H1 (cell line): Measurements from ENCODE around the gene DNER.

Source experiments
- BCL11A ChIP-seq, 2 experiments: IDR thresholded peaks; one replicate each; pipeline ENCODE4 v1.6.1; 2011; ENCODE audit warnings: low read depth in 2 of 2, low read length in 2 of 2, mild to moderate bottlenecking in 2 of 2
- CHD7 ChIP-seq: fragments of 300-600 bp; sonication (generic); IDR thresholded peaks from 2 replicates; pipeline ENCODE4 v1.7.1; 2012; ENCODE audit warnings: low read length, moderate library complexity, mild to moderate bottlenecking, inconsistent platforms; ENCODE audit not compliant: insufficient replicate concordance
- GABPA ChIP-seq: IDR thresholded peaks from 2 replicates; pipeline ENCODE4 v1.6.1; 2011; ENCODE audit warnings: mild to moderate bottlenecking, low read length, moderate library complexity, borderline replicate concordance; ENCODE audit not compliant: insufficient read depth
- KDM1A ChIP-seq: fragments of 200-600, 300-600 bp; sonication (generic); IDR thresholded peaks from 2 replicates; pipeline ENCODE4 v1.7.1; 2016; ENCODE audit warnings: mild to moderate bottlenecking, low read length, borderline replicate concordance
- POLR2AphosphoS5 ChIP-seq: IDR thresholded peaks from 2 replicates; pipeline ENCODE4 v1.6.1; 2011; ENCODE audit warnings: low read depth, low read length
- RBBP5 ChIP-seq: IDR thresholded peaks from 2 replicates; pipeline ENCODE4 v1.7.1; 2012; ENCODE audit warnings: low read depth, mild to moderate bottlenecking, inconsistent platforms, low read length, moderate library complexity, borderline replicate concordance
- RNF2 ChIP-seq: fragments of 200-900, 300-1000 bp; sonication (generic); IDR thresholded peaks from 2 replicates; pipeline ENCODE4 v1.7.1; 2016; ENCODE audit warnings: borderline replicate concordance, low read depth, mild to moderate bottlenecking, antibody characterized with exemption, low read length; ENCODE audit not compliant: poor library complexity, severe bottlenecking; ENCODE audit errors: missing control alignments
- SP1 ChIP-seq: IDR thresholded peaks from 2 replicates; pipeline ENCODE4 v1.6.1; 2011; ENCODE audit warnings: low read depth, low read length
- SUZ12 ChIP-seq: fragments of 200-600 bp; sonication (generic); IDR thresholded peaks from 2 replicates; pipeline ENCODE4 v1.6.1; 2012; ENCODE audit warnings: mild to moderate bottlenecking, inconsistent platforms, low read length, moderate library complexity, mixed read lengths
- TAF1 ChIP-seq: IDR thresholded peaks from 2 replicates; pipeline ENCODE4 v1.6.1; 2011; ENCODE audit warnings: mild to moderate bottlenecking, low read depth, low read length
- ZNF274 ChIP-seq: IDR thresholded peaks from 2 replicates; pipeline ENCODE4 v1.7.0; 2012; ENCODE audit warnings: low read length, borderline replicate concordance; ENCODE audit errors: extremely low read depth
- TF ChIP-seq, protein P1 (sequence below), 3 experiments: IDR thresholded peaks; 1 replicate in 2 of 3; 2 replicates in 1 of 3; pipeline versions ENCODE4 v1.5.1 to v1.6.1; 2011; ENCODE audit warnings: low read length in 3 of 3, mild to moderate bottlenecking in 3 of 3, inconsistent platforms in 2 of 3, low read depth in 1 of 3, moderate library complexity in 1 of 3; ENCODE audit not compliant: insufficient read depth in 1 of 3; ENCODE audit errors: control extremely low read depth in 1 of 3

DNA sequence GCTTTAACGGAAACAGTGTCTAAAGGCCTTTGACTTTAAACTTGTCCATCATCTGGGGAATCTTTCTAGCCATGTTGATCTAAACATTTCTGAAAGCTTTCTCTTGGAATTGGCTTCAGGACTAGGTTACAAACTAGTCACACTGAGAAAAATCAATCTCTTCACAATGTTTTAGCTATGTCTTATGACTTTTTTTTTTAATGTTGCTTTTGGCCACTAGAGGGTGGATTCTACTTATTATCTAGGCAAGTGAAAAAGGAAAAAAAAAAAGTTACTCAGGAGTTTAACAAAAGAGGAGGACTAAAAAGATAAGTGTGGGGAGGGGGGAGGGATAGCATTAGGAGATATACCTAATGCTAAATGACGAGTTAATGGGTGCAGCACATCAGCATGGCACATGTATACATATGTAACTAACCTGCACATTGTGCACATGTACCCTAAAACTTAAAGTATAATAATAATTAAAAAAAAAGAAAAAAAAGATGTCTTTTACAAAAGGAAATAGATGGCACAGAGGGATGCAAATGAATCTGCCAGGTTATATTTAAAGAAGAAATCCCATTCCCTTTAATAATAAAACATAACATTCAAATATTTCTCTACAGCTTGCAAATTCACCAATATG, 282.9 kb downstream of the DNER start:
- no peak for TF ChIP-seq BCL11A (IDR thresholded peaks at IDR 0.05; ENCODE audit: low read depth in 2 of 2, low read length in 2 of 2)
- TF ChIP-seq GABPA = no peak
- TF ChIP-seq ZNF274 = no peak
- TF ChIP-seq TAF1 = no peak
- no peak for TF ChIP-seq RNF2
- TF ChIP-seq CHD7 = no peak
- no peak for TF ChIP-seq POLR2AphosphoS5
- TF ChIP-seq SUZ12 = no peak
- TF ChIP-seq, protein P1, sequence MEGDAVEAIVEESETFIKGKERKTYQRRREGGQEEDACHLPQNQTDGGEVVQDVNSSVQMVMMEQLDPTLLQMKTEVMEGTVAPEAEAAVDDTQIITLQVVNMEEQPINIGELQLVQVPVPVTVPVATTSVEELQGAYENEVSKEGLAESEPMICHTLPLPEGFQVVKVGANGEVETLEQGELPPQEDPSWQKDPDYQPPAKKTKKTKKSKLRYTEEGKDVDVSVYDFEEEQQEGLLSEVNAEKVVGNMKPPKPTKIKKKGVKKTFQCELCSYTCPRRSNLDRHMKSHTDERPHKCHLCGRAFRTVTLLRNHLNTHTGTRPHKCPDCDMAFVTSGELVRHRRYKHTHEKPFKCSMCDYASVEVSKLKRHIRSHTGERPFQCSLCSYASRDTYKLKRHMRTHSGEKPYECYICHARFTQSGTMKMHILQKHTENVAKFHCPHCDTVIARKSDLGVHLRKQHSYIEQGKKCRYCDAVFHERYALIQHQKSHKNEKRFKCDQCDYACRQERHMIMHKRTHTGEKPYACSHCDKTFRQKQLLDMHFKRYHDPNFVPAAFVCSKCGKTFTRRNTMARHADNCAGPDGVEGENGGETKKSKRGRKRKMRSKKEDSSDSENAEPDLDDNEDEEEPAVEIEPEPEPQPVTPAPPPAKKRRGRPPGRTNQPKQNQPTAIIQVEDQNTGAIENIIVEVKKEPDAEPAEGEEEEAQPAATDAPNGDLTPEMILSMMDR (IDR thresholded peaks at IDR 0.05; ENCODE audit: control extremely low read depth in 1 of 3, insufficient read depth in 1 of 3, low read depth in 1 of 3, low read length in 3 of 3) = peak in 2 of 3 experiments; percentile 30 to 36; a peak in 2 of 4 replicates
- no peak for TF ChIP-seq SP1
- no peak for TF ChIP-seq KDM1A
- TF ChIP-seq RBBP5 = no peak
